GM12874 (cell line): ENCODE data around the gene ARSA.
A peak's percentile ranks its signal among the peaks of the same experiment; 100 is the strongest.

Experiments used
- CTCF ChIP-seq: IDR thresholded peaks from 2 replicates; pipeline ENCODE4 v1.5.1; 2011; ENCODE audit warnings: low read depth, mild to moderate bottlenecking, control low read depth, low read length, moderate library complexity; ENCODE audit not compliant: insufficient read depth

The ARSA gene

GRCh38 chr22:50585781-50586180 is 42.2 kb downstream of the ARSA start:
- no peak for TF ChIP-seq CTCF

- no peak for TF ChIP-seq CTCF
Observed at GRCh38 chr22:50585238-50585637, 42.7 kb downstream of the ARSA start.

GRCh38 chr22:50584106-50585096 is 43.6 kb downstream of the ARSA start:
- no peak for TF ChIP-seq CTCF

- peak; percentile 22; the same call in 1 of the 2 replicates for TF ChIP-seq CTCF
Observed at GRCh38 chr22:50583294-50583861, 44.6 kb downstream of the ARSA start.

GRCh38 chr22:50582493-50583293 is 45.3 kb downstream of the ARSA start, which contains the start of gene CHKB:
TSS of gene CHKB (minus strand) at chr22:50582849. CDS start at chr22:50582781, 68 bp downstream.
- TF ChIP-seq CTCF = no peak

- TF ChIP-seq CTCF = no peak
Observed at GRCh38 chr22:50581950-50582492, 45.9 kb downstream of the ARSA start.
